Panc1 (cell line): Measurements from ENCODE around the gene TBC1D9B.

ENCODE experiments used
- CTCF ChIP-seq: fragments of 450-650 bp; IDR thresholded peaks from 2 replicates; pipeline ENCODE4 v1.5.1; 2017; ENCODE audit warnings: mild to moderate bottlenecking
- TCF7L2 ChIP-seq: IDR thresholded peaks from 2 replicates; pipeline ENCODE4 v1.6.1; 2011; ENCODE audit warnings: mild to moderate bottlenecking, low read depth, low read length, inconsistent platforms

- TF ChIP-seq CTCF (no peak), TCF7L2 (no peak)
Measured at GRCh38 chr5:179816796-179817469, 90.8 kb downstream of the TBC1D9B start.
